Brain microvascular endothelial cell (primary cell): ENCODE results near the gene SERPINI1.
"Not testable (repeated sequence)": the region's sequence is repeated elsewhere in the genome, so short reads cannot be mapped to it uniquely, and the experiment has no call there.

Experiments
- DNase-seq: peaks from one replicate; pipeline ENCODE4 v3.0.0-alpha.2; 2020
- H3K27ac ChIP-seq: fragments of 250-450 bp; sonication (Bioruptor Pico); 2 replicates; pipeline ENCODE4 v1.5.1; 2020; ENCODE audit warnings: mild to moderate bottlenecking, moderate library complexity
- H3K27me3 ChIP-seq: fragments of 250-450 bp; sonication (Bioruptor Pico); replicated peaks from 2 replicates; pipeline ENCODE4 v1.5.1; 2020; ENCODE audit warnings: mild to moderate bottlenecking
- H3K36me3 ChIP-seq: fragments of 250-450 bp; sonication (Bioruptor Pico); replicated peaks from 2 replicates; pipeline ENCODE4 v1.5.1; 2020; ENCODE audit warnings: mild to moderate bottlenecking
- H3K4me3 ChIP-seq: 2 replicates; pipeline ENCODE4 v1.5.1; 2011; ENCODE audit warnings: low read depth, mild to moderate bottlenecking, control low read depth, low read length, moderate library complexity
- CTCF ChIP-seq: IDR thresholded peaks from 2 replicates; pipeline ENCODE4 v1.5.1; 2011; ENCODE audit warnings: low read depth, mild to moderate bottlenecking, moderate library complexity, low read length, control low read depth, inconsistent platforms; ENCODE audit errors: missing control alignments
- in situ Hi-C: cut with HindIII; loops from 2 replicates; pipeline ENCODE4 v1.10.0; 2017; ENCODE audit warnings: low sequenced_read_pairs, low pct_ligation_motif_present

SERPINI1 gene

GRCh38 chr3:167820102-167820865 lies 84.8 kb downstream of the SERPINI1 start:
- Histone ChIP-seq H3K36me3 (no peaks in the 10 kb centered on the region), H3K27ac (no peak overlapping the region), H3K27me3 (no peaks in the 10 kb centered on the region), H3K4me3 (no peak overlapping the region)
- in situ Hi-C loops: no loop called here
- no peak for TF ChIP-seq CTCF
- no peak for DNase-seq

GRCh38 chr3:167821248-167821805 lies 85.8 kb downstream of the SERPINI1 start:
- H3K4me3 ChIP-seq: no peak overlapping the region
- H3K27me3 ChIP-seq: no peaks in the 10 kb centered on the region
- no peak overlapping the region for H3K27ac ChIP-seq
- no peak for TF ChIP-seq CTCF
- in situ Hi-C loops: no loop called here
- no peak for DNase-seq
- H3K36me3 ChIP-seq: no peaks in the 10 kb centered on the region

GRCh38 chr3:167823738-167824137 lies 88.2 kb downstream of the SERPINI1 start:
- Histone ChIP-seq H3K36me3 (no peaks in the 10 kb centered on the region), H3K27me3 (no peaks in the 10 kb centered on the region), H3K27ac (no peak overlapping the region), H3K4me3 (no peak overlapping the region)
- TF ChIP-seq CTCF: no peak
- in situ Hi-C loops: no loop called here
- no peak for DNase-seq

- H3K36me3 ChIP-seq, H3K4me3 ChIP-seq, H3K27ac ChIP-seq, in situ Hi-C loops, DNase-seq, H3K27me3 ChIP-seq: not testable (repeated sequence)
These were observed 92.1 kb downstream of the SERPINI1 start for GRCh38 chr3:167827588-167827987.

GRCh38 chr3:167829071-167829470 lies 93.5 kb downstream of the SERPINI1 start:
- in situ Hi-C loops: no loop called here
- Histone ChIP-seq H3K27ac (no peak overlapping the region), H3K27me3 (no peaks in the 10 kb centered on the region), H3K4me3 (no peak overlapping the region), H3K36me3 (no peaks in the 10 kb centered on the region)
- no peak for TF ChIP-seq CTCF
- no peak for DNase-seq

GRCh38 chr3:167830007-167830406 lies 94.5 kb downstream of the SERPINI1 start:
- Histone ChIP-seq H3K4me3 (no peak overlapping the region), H3K27ac (no peak overlapping the region), H3K27me3 (no peaks in the 10 kb centered on the region), H3K36me3 (no peaks in the 10 kb centered on the region)
- in situ Hi-C loops: no loop called here
- DNase-seq: no peak
- TF ChIP-seq CTCF: no peak
